OCI-LY3 (cell line): ENCODE measurements around the gene TTC28.

Experiments used
- EZH2phosphoT487 ChIP-seq: fragments of 200-600 bp; shearing (Covaris generic); IDR thresholded peaks from 2 replicates; pipeline ENCODE4 v1.6.1; 2018; ENCODE audit warnings: antibody characterized with exemption, mixed run types, low read depth
- TF ChIP-seq, protein P1 (sequence below): fragments of 200-600, 300-600 bp; sonication (generic); IDR thresholded peaks from 2 replicates; pipeline ENCODE4 v1.5.1; 2014; ENCODE audit warnings: antibody characterized with exemption, low read length, low read depth

DNA sequence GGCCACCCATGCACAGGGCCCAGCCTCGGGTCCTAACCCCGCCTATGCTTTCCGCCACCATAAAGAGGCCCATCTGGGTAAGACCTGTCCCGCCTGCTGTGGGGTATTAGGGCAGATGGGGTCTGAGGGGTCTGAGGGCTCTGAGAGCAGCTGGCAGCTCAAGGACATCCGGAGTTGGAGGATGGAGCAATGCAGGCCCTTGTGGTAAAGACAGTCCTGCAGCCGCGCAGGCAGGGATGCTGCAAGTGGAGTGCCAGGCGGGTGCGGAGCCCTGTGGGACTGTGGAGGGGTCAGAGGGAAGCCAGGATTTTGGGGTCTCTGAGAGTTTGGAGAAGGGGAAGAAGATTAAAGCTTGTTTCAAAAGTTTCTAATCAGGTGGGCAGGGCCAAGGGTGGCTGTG lies 679.3 kb downstream of the TTC28 start:
- TF ChIP-seq, protein P1, sequence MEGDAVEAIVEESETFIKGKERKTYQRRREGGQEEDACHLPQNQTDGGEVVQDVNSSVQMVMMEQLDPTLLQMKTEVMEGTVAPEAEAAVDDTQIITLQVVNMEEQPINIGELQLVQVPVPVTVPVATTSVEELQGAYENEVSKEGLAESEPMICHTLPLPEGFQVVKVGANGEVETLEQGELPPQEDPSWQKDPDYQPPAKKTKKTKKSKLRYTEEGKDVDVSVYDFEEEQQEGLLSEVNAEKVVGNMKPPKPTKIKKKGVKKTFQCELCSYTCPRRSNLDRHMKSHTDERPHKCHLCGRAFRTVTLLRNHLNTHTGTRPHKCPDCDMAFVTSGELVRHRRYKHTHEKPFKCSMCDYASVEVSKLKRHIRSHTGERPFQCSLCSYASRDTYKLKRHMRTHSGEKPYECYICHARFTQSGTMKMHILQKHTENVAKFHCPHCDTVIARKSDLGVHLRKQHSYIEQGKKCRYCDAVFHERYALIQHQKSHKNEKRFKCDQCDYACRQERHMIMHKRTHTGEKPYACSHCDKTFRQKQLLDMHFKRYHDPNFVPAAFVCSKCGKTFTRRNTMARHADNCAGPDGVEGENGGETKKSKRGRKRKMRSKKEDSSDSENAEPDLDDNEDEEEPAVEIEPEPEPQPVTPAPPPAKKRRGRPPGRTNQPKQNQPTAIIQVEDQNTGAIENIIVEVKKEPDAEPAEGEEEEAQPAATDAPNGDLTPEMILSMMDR: no peak
- no peak for TF ChIP-seq EZH2phosphoT487
